HepG2 (cell line): Measurements from ENCODE around the gene VCP. TPM values are rescaled to one million over a fixed set of nuclear protein-coding genes. Genes with fewer than 3 reads are reported as not detected.
A peak's percentile ranks its signal among the peaks of the same experiment; 100 is the strongest.

Experiments used
- BCL3 ChIP-seq: sonication (generic); formaldehyde crosslinking; IDR thresholded peaks from 2 replicates; pipeline ENCODE4 v1.5.1; 2020; ENCODE audit warnings: mild to moderate bottlenecking, missing genetic modification reagents, moderate library complexity
- BHLHE40 ChIP-seq: IDR thresholded peaks from 2 replicates; pipeline ENCODE4 v1.6.1; 2011; ENCODE audit warnings: low read length, improper control_type of control experiment
- MEIS2 ChIP-seq: sonication (generic); formaldehyde crosslinking; IDR thresholded peaks from 2 replicates; pipeline ENCODE4 v1.9.0; 2021; ENCODE audit warnings: mild to moderate bottlenecking, missing genetic modification reagents
- MXI1 ChIP-seq: IDR thresholded peaks from 3 replicates; pipeline ENCODE4 v1.6.1; 2012; ENCODE audit warnings: low read depth, low read length, inconsistent platforms, borderline replicate concordance
- NAIF1 ChIP-seq: sonication (generic); formaldehyde crosslinking; IDR thresholded peaks from 2 replicates; pipeline ENCODE4 v1.5.0; 2020; ENCODE audit warnings: mild to moderate bottlenecking, missing genetic modification reagents, borderline replicate concordance
- NR2C2 ChIP-seq: sonication (generic); formaldehyde crosslinking; IDR thresholded peaks from 2 replicates; pipeline ENCODE4 v1.4.0; 2020; ENCODE audit warnings: missing genetic modification reagents, mild to moderate bottlenecking, moderate library complexity, borderline replicate concordance
- SIX4 ChIP-seq: sonication (generic); formaldehyde crosslinking; IDR thresholded peaks from 2 replicates; pipeline ENCODE4 v1.4.0; 2020; ENCODE audit warnings: missing genetic modification reagents
- SMAD1 ChIP-seq: sonication (generic); formaldehyde crosslinking; IDR thresholded peaks from 2 replicates; pipeline ENCODE4 v1.4.0; 2020; ENCODE audit warnings: missing genetic modification reagents, low read depth, mild to moderate bottlenecking, borderline replicate concordance
- STAT5B ChIP-seq: sonication (generic); formaldehyde crosslinking; IDR thresholded peaks from 2 replicates; pipeline ENCODE4 v1.4.0; 2020; ENCODE audit warnings: missing genetic modification reagents
- ZBTB40 ChIP-seq, 2 experiments: fragments of 450-650 bp in 1 of 2; sonication (generic) in 1 of 2; formaldehyde crosslinking in 1 of 2; IDR thresholded peaks; 2 replicates each; pipeline versions ENCODE4 v1.6.1 to v1.8.0; 2016 to 2022; ENCODE audit warnings: antibody characterized with exemption in 1 of 2, mild to moderate bottlenecking in 1 of 2, missing genetic modification reagents in 1 of 2
- ZNF263 ChIP-seq: sonication (generic); formaldehyde crosslinking; IDR thresholded peaks from 2 replicates; pipeline ENCODE4 v1.4.0; 2020; ENCODE audit warnings: missing genetic modification reagents
- ZNF496 ChIP-seq: sonication (generic); formaldehyde crosslinking; IDR thresholded peaks from 2 replicates; pipeline ENCODE4 v1.8.1; 2023; ENCODE audit warnings: mild to moderate bottlenecking, moderate library complexity, missing genetic modification reagents; ENCODE audit not compliant: insufficient replicate concordance
- ZNF543 ChIP-seq: sonication (generic); formaldehyde crosslinking; IDR thresholded peaks from 2 replicates; pipeline ENCODE4 v1.4.0; 2020; ENCODE audit warnings: mild to moderate bottlenecking, missing genetic modification reagents
- ZSCAN30 ChIP-seq: sonication (generic); formaldehyde crosslinking; IDR thresholded peaks from 2 replicates; pipeline ENCODE4 v1.5.0; 2020; ENCODE audit warnings: mild to moderate bottlenecking, missing genetic modification reagents
- ZSCAN5A ChIP-seq: sonication (generic); formaldehyde crosslinking; IDR thresholded peaks from 2 replicates; pipeline ENCODE4 v1.8.0; 2022; ENCODE audit warnings: mild to moderate bottlenecking, missing genetic modification reagents, borderline replicate concordance
- polyA plus RNA-seq, 8 experiments: library from polyadenylated mRNA; depleted of rRNA in 3 of 8; stranded (reverse) in 7 of 8; unstranded in 1 of 8; fragments of >200 nt; fragmentation: Illumina TruSeq in 4 of 8; extraction: Trizol in 4 of 8; gene quantifications; 2 replicates each; pipeline versions ENCODE4 v1.2.1 to v1.2.3, GENCODE V29; 2011 to 2016; ENCODE audit warnings: low read depth in 4 of 8, missing spikeins in 1 of 8, mixed read lengths in 1 of 8; ENCODE audit not compliant: insufficient read depth in 1 of 8
- total RNA-seq, 5 experiments: library from RNA; depleted of rRNA; stranded (reverse); fragments of >200 nt; fragmentation: Illumina TruSeq; extraction: Trizol; gene quantifications; 2 replicates each; pipeline ENCODE4 v1.2.3, GENCODE V29; 2016; ENCODE audit warnings: low read depth in 1 of 5

Gene VCP
- total and polyA plus RNA-seq, 2 of the 13 experiments (the other 11 are each of a cell fraction or from before 2014, with no cell fraction given) = 143 to 391 TPM

- TF ChIP-seq STAT5B (CRISPR knock-in tag) (no peak), MEIS2 (CRISPR knock-in tag) (no peak), ZSCAN5A (CRISPR knock-in tag) (no peak), BCL3 (CRISPR knock-in tag) (no peak), SIX4 (CRISPR knock-in tag) (no peak), ZBTB40 (IDR thresholded peaks at IDR 0.05) (no peak), ZBTB40 (CRISPR knock-in tag; IDR thresholded peaks at IDR 0.05) (no peak), NR2C2 (CRISPR knock-in tag) (peak; percentile 63), MXI1 (peak; percentile 68; the same call in 1 of the 3 replicates), ZNF263 (0 out of 2 replicates have a peak, but pooled peaks have one; percentile 31), SMAD1 (CRISPR knock-in tag) (peak; percentile 46; the same call in 1 of the 2 replicates), ZNF496 (CRISPR knock-in tag) (no peak), ZSCAN30 (CRISPR knock-in tag) (no peak), ZNF543 (CRISPR knock-in tag) (no peak), BHLHE40 (no peak), NAIF1 (CRISPR knock-in tag) (no peak)
Measured at GRCh38 chr9:35111001-35111933, 38.8 kb upstream of the VCP start (continued).
